ENCODE results near the gene KCTD3.

GRCh38 chr1:215569986-215570824 lies 3.1 kb downstream of the KCTD3 start:
- TF ChIP-seq CTCF (IDR thresholded peaks at IDR 0.05; ENCODE audit: extremely low read depth in 1 of 2, insufficient read depth in 1 of 2, low read depth in 1 of 2, low read length in 2 of 2) = no peak
- no peak for TF ChIP-seq POLR2A (IDR thresholded peaks at IDR 0.05; ENCODE audit: low read depth, low read length)
- TF ChIP-seq MYC (IDR thresholded peaks at IDR 0.05; ENCODE audit: low read depth, low read length) = no peak
- TF ChIP-seq GATA2 (IDR thresholded peaks at IDR 0.05; ENCODE audit: insufficient read depth, insufficient read length, low read depth, low read length) = no peak
- TF ChIP-seq EZH2 (IDR thresholded peaks at IDR 0.05; ENCODE audit: borderline replicate concordance, low read depth, low read length, severe bottlenecking) = no peak
- no peak for TF ChIP-seq POLR2AphosphoS5 (IDR thresholded peaks at IDR 0.05; ENCODE audit: insufficient read depth, low read depth, low read length)
